HFF-Myc (cell line): ENCODE measurements around the gene CST9L.
"Not testable (repeated sequence)": the region's sequence is repeated elsewhere in the genome, so short reads cannot be mapped to it uniquely, and the experiment has no call there.

Experiments
- DNase-seq: peaks from one replicate; pipeline ENCODE4 v3.0.0-alpha.2; 2011; ENCODE audit warnings: low read depth; ENCODE audit errors: extremely low read depth
- H3K4me3 ChIP-seq: replicated peaks from 2 replicates; pipeline ENCODE4 v1.5.1; 2011; ENCODE audit warnings: low read depth, mild to moderate bottlenecking, control low read depth, low read length
- CTCF ChIP-seq: IDR thresholded peaks from 2 replicates; pipeline ENCODE4 v1.5.1; 2012; ENCODE audit warnings: mild to moderate bottlenecking, low read depth, low read length, control low read depth; ENCODE audit errors: missing control alignments

CST9L gene

GRCh38 chr20:23582293-23582692 lies 14.0 kb upstream of the CST9L start:
- TF ChIP-seq CTCF, result no peak
- no peak for DNase-seq

GRCh38 chr20:23581833-23582232 lies 13.5 kb upstream of the CST9L start:
- not testable (repeated sequence) for H3K4me3 ChIP-seq

More at GRCh38 chr20:23582293-23582692, 14.0 kb upstream of the CST9L start:
- no peak overlapping the region for H3K4me3 ChIP-seq

GRCh38 chr20:23574977-23575376 lies 6.7 kb upstream of the CST9L start:
- TF ChIP-seq CTCF, result no peak
- no peak overlapping the region for H3K4me3 ChIP-seq
- DNase-seq, result no peak

More at GRCh38 chr20:23581833-23582232, 13.5 kb upstream of the CST9L start:
- not testable (repeated sequence) for DNase-seq

- H3K4me3 ChIP-seq, result no peak overlapping the region
- TF ChIP-seq CTCF, result no peak
- DNase-seq, result no peak
Observed at GRCh38 chr20:23570178-23570760, 2.0 kb upstream of the CST9L start.

- no peak for DNase-seq
- no peak for TF ChIP-seq CTCF
- H3K4me3 ChIP-seq, result no peak overlapping the region
Observed at GRCh38 chr20:23569570-23569969, 1.3 kb upstream of the CST9L start.

GRCh38 chr20:23568971-23569330 lies 667 bp upstream of the CST9L start:
- DNase-seq, result no peak
- TF ChIP-seq CTCF, result no peak
- H3K4me3 ChIP-seq, result no peak overlapping the region

GRCh38 chr20:23566199-23566932 lies 1.9 kb downstream of the CST9L start:
- H3K4me3 ChIP-seq, result no peak overlapping the region
- DNase-seq, result no peak
- TF ChIP-seq CTCF, result no peak
